Activated T-helper 17 cell treated with anti-CD3 and anti-CD28 coated beads, Interleukin-2, amount 50 U/mL, for 72 hours (primary cell): ENCODE data around the gene DNM2. TPM values are rescaled to one million over a fixed set of nuclear protein-coding genes. Genes with fewer than 3 reads are reported as not detected.

Experiments used
- total RNA-seq, 2 donors: library from RNA; stranded (reverse); gene quantifications; one replicate each; pipeline ENCODE4 v1.2.3, GENCODE V29; 2022

DNM2 gene
- total RNA-seq, 2 donors from 2014 or later = 185 to 209 TPM

Other genes with a start within 250 kb of the DNM2 start
- gene KEAP1, start 214.7 kb upstream of the DNM2 start, total RNA-seq = 10 to 100 TPM; 71.5 to 99.6 TPM
- under 1 TPM in 1 of 2 donors, not detected in 1; 0.11 TPM for gene S1PR5, start 200.6 kb upstream of the DNM2 start, total RNA-seq
- gene ATG4D, start 174.2 kb upstream of the DNM2 start, total RNA-seq = 10 to 100 TPM; 27.4 to 37.8 TPM
- 10 to 100 TPM; 43.3 to 52.5 TPM for gene KRI1, start 152.1 kb upstream of the DNM2 start, total RNA-seq
- gene CDKN2D, start 149.1 kb upstream of the DNM2 start, total RNA-seq = 10 to 100 TPM; 21.2 to 46.6 TPM
- not detected for gene AP1M2, start 130.8 kb upstream of the DNM2 start, total RNA-seq
- 10 to 100 TPM; 64.8 to 84.9 TPM for gene SLC44A2, start 92.5 kb upstream of the DNM2 start, total RNA-seq
- 100 to 1,000 TPM; 286 to 439 TPM for gene ILF3, start 63.7 kb upstream of the DNM2 start, total RNA-seq
- gene QTRT1, start 16.6 kb upstream of the DNM2 start, total RNA-seq = 10 to 100 TPM; 36.9 to 61.3 TPM
- 10 to 100 TPM; 17.6 to 20.2 TPM for gene TMED1, start 118.1 kb downstream of the DNM2 start, total RNA-seq
- 1 to 10 TPM in 1 of 2 donors, under 1 TPM in 1; 0.48 to 1.7 TPM for gene C19orf38, start 130.3 kb downstream of the DNM2 start, total RNA-seq
- 10 to 100 TPM; 32.7 to 62.1 TPM for gene CARM1, start 153.5 kb downstream of the DNM2 start, total RNA-seq
- gene YIPF2, start 210.6 kb downstream of the DNM2 start, total RNA-seq = 10 to 100 TPM; 28.4 to 29.6 TPM
- 10 to 100 TPM; 20.7 to 21.4 TPM for gene TIMM29, start 210.7 kb downstream of the DNM2 start, total RNA-seq
- gene SMARCA4, start 243.0 kb downstream of the DNM2 start, total RNA-seq = 100 to 1,000 TPM in 1 of 2 donors, 10 to 100 TPM in 1; 71.5 to 119 TPM